ENCODE measurements around the gene AP3D1.
A peak's percentile ranks its signal among the peaks of the same experiment; 100 is the strongest.

Gene AP3D1

DNA sequence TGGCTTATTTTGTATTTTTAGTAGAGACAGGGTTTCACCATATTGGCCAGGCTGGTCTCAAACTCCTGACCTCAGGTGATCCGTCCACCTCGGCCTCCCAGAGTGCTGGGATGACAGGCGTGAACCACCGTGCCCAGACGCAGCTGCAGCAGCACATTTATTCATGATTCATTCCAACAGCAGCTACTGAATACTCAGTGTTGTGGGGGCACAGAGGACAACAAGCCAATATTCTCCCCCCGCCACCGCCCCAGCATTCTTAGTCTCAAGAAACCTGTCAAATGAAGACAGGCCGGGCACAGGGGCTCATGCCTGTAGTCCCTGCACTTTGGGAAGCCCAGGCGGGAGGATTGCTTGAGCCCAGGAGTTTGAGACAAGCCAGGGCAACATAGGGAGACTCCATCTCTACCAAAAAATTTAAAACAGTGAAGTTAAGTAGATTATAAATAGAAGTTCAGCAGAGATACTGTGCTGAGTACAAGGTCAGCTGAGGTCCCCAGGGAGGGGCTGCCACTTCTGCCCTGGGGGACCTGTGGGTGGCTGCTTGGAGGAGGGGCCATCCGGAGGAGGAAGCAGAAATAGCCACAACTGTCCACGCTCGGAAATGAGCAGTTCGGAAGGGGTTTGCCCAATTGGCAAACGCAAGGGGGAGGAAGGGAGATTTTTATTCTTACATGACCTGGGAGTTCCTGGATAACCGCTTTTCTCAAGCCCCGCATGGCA, 16.7 kb upstream of the AP3D1 start:
- H3K4me3 ChIP-seq (ENCODE audit: low read depth, low read length) = peak overlapping the region; percentile 14
- TF ChIP-seq, protein P1, sequence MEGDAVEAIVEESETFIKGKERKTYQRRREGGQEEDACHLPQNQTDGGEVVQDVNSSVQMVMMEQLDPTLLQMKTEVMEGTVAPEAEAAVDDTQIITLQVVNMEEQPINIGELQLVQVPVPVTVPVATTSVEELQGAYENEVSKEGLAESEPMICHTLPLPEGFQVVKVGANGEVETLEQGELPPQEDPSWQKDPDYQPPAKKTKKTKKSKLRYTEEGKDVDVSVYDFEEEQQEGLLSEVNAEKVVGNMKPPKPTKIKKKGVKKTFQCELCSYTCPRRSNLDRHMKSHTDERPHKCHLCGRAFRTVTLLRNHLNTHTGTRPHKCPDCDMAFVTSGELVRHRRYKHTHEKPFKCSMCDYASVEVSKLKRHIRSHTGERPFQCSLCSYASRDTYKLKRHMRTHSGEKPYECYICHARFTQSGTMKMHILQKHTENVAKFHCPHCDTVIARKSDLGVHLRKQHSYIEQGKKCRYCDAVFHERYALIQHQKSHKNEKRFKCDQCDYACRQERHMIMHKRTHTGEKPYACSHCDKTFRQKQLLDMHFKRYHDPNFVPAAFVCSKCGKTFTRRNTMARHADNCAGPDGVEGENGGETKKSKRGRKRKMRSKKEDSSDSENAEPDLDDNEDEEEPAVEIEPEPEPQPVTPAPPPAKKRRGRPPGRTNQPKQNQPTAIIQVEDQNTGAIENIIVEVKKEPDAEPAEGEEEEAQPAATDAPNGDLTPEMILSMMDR (conservative IDR thresholded peaks at IDR 0.05; ENCODE audit: low read depth, low read length) = peak; percentile 13
- DNase-seq (ENCODE audit: low read depth) = peak; percentile 59

DNA sequence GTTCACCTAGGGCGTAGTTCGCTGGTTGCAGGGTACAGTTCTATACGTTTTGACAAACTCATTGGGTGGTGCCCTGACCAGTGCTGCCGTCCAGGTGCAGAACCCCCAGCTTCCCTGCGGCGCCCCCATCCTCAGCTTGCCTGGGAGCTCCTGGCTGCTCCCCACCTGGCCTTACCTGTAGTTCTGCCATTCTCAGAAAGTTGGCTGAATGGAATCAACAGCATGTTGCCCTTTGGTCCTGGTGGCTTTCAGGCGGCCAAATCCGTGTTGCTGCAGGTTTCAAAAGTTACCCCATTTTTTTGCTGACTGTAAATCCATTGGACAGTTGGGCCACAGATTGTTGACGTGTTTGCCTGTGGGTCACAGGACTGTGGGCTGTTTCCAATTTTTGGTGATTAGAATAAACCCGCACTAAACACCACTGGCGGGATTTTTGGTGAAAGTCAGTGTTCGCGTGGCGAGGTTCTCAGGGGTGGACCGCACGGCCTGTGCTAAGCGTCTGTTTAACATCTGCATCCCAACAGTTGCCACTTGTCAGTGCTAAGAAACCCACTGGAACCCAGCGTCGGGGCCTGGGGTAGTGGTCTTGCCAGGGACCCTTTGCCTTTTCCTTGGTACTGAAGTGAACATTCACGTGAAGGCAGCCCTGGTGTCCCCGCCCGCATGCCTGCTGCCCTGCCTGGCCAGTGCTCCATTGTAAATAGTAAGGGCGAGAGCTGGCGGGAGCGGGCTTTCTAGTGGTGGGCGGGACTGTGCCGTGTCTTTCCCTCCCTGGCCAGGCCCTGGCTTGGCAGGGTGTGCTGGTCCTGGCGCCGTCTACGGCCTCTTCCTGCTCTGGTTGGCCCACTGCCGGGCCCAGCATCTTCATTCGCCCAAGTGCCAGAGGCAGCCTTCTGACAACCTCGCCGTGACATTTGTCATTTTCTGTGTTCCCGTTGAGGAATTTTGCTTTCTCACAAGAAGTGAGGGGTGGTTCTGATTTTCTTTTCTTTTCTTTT, 15.7 kb upstream of the AP3D1 start:
- H3K4me3 ChIP-seq (ENCODE audit: low read depth, low read length) = no peak overlapping the region
- no peak for DNase-seq (ENCODE audit: low read depth)
- TF ChIP-seq, protein P1 (conservative IDR thresholded peaks at IDR 0.05; ENCODE audit: low read depth, low read length) = no peak

DNA sequence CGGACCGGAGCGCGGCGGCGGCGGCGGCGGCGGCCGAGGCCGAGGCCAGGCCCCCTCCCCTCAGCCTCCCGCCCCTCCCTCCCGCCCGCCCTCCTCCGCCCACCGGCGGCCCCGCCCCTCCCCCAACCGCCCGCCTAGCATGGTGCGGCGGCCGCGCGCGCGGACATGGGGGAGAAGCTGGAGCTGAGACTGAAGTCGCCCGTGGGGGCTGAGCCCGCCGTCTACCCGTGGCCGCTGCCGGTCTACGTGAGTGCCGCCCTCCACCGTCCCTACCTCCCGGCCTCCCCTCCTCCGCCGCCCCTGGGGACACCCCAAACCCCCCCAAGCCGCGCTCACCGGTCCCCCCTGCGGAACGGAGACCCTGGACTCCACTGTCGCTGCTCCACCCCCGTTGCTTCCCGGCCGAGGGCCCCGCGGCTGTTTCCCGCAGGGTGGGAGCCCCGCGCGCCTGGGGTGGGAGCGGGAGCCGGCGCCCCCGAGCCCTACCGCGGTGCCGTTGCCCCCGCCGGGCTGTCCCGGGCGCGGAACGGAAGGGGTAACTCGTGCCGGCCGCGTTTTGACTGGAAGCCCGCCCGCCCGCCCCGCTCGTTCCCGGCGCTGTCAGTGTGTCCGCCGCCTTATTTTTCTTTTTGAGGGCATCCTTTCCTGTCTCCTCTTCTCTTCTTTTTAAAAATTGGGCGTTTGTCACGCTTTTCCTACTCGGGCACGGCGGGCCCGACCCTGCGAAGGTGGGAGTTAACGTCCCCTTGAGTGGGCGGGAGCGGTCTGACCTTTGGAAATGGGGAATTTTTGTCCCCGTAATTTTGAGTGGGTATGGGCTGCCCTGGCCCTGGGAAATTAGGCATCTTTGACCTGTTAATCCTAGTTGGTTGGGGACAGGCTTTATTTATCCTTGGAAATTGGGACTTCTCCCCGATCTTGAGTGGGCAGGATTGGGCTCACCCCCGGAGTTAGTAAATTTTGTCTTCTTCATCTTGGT, 12.9 kb upstream of the AP3D1 start:
- no peak for DNase-seq (ENCODE audit: low read depth)
- H3K4me3 ChIP-seq (ENCODE audit: low read depth, low read length) = peak overlapping the region; percentile 86
- TF ChIP-seq, protein P1 (conservative IDR thresholded peaks at IDR 0.05; ENCODE audit: low read depth, low read length) = no peak

DNA sequence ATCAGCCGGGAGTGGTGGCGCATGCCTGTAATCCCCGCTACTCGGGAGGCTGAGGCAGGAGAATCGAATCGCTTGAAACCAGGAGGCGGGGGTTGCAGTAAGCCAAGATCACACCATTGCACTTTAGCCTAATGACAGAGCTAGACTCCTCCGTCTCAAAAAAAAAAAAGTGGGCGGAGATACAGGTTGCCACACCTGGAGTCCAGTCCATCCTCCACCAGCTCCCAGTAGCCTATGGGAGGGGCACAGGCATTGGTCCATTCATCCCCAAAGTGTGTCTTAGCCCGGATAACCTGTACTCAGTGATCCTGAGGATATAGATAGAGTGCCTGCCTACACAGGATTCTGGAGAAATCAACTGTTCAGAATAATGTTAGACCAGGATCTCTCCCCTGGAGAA, 9.0 kb upstream of the AP3D1 start:
- TF ChIP-seq, protein P1 (conservative IDR thresholded peaks at IDR 0.05; ENCODE audit: low read depth, low read length) = no peak
- DNase-seq (ENCODE audit: low read depth) = no peak
- no peak overlapping the region for H3K4me3 ChIP-seq (ENCODE audit: low read depth, low read length)

DNA sequence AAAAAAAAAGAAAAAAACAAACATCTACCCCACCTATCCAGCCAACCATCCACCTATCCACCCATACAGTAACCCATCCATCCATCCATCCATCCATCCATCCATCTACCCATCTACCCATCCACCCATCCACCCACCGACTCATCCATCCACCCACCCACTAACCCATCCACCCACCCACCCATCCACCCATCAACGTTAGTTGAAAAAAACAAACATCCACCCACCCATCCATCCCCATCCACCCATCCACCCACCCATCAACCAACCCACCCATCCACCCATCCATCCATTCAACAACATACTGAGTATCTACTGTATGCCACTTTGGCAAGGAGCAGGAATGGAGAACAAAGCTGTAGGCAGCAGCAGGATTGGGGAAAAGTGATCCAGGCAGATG, 6.1 kb upstream of the AP3D1 start:
- H3K4me3 ChIP-seq (ENCODE audit: low read depth, low read length) = no peak overlapping the region
- TF ChIP-seq, protein P1 (conservative IDR thresholded peaks at IDR 0.05; ENCODE audit: low read depth, low read length) = no peak
- DNase-seq (ENCODE audit: low read depth) = no peak

DNA sequence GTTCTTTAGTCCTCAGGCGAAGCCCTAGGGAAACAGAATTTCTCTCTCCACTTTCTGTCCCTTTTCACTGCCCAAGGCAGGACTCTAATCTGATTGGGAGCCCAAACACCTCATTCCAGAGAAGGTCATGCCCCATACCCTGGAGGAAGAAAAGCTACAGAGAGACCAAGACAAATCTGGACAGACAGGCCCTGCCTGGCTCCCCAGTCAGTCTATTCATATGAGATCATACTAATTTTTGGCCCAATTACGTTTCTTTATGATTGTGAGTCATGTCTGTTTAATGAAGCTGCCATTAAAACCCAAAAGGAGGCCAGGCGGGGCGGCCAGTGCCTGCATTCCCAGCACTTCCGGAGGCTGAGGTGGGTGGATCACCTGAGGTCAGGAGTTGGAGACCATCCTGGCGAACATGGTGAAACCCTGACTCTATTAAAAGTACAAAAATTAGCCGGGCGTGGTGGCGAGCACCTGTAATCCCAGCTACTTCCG, 3.3 kb upstream of the AP3D1 start:
- no peak overlapping the region for H3K4me3 ChIP-seq (ENCODE audit: low read depth, low read length)
- TF ChIP-seq, protein P1 (conservative IDR thresholded peaks at IDR 0.05; ENCODE audit: low read depth, low read length) = no peak
- no peak for DNase-seq (ENCODE audit: low read depth)
